ENCODE measurements around the gene ACTL7A.

GRCh38 chr9:108900176-108900575 is 38.1 kb downstream of the ACTL7A start:
- TF ChIP-seq, protein P1, sequence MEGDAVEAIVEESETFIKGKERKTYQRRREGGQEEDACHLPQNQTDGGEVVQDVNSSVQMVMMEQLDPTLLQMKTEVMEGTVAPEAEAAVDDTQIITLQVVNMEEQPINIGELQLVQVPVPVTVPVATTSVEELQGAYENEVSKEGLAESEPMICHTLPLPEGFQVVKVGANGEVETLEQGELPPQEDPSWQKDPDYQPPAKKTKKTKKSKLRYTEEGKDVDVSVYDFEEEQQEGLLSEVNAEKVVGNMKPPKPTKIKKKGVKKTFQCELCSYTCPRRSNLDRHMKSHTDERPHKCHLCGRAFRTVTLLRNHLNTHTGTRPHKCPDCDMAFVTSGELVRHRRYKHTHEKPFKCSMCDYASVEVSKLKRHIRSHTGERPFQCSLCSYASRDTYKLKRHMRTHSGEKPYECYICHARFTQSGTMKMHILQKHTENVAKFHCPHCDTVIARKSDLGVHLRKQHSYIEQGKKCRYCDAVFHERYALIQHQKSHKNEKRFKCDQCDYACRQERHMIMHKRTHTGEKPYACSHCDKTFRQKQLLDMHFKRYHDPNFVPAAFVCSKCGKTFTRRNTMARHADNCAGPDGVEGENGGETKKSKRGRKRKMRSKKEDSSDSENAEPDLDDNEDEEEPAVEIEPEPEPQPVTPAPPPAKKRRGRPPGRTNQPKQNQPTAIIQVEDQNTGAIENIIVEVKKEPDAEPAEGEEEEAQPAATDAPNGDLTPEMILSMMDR (IDR thresholded peaks at IDR 0.05): no peak
- TF ChIP-seq POLR2A (IDR thresholded peaks at IDR 0.05; ENCODE audit: low read length): no peak
- TF ChIP-seq, protein P2, sequence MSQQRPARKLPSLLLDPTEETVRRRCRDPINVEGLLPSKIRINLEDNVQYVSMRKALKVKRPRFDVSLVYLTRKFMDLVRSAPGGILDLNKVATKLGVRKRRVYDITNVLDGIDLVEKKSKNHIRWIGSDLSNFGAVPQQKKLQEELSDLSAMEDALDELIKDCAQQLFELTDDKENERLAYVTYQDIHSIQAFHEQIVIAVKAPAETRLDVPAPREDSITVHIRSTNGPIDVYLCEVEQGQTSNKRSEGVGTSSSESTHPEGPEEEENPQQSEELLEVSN (IDR thresholded peaks at IDR 0.05; ENCODE audit: borderline replicate concordance, low read depth): no peak
- TF ChIP-seq REST (IDR thresholded peaks at IDR 0.05): no peak
- TF ChIP-seq HDAC2 (IDR thresholded peaks at IDR 0.05): no peak
- no peak for TF ChIP-seq BCL3 (IDR thresholded peaks at IDR 0.05)
- TF ChIP-seq JUN (IDR thresholded peaks at IDR 0.05): no peak
- TF ChIP-seq NFE2L2 (conservative IDR thresholded peaks at IDR 0.05; ENCODE audit: low read length): no peak
- no peak for TF ChIP-seq EP300 (IDR thresholded peaks at IDR 0.05)
- TF ChIP-seq, protein P3, sequence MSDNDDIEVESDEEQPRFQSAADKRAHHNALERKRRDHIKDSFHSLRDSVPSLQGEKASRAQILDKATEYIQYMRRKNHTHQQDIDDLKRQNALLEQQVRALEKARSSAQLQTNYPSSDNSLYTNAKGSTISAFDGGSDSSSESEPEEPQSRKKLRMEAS (IDR thresholded peaks at IDR 0.05): no peak
- TF ChIP-seq FOSL2 (IDR thresholded peaks at IDR 0.05): no peak
- TF ChIP-seq FOSL2 (CRISPR knock-in tag; IDR thresholded peaks at IDR 0.05): no peak

All from A549 (cell line).